ENCODE results near the gene PGM2L1. TPM values are rescaled to one million over a fixed set of nuclear protein-coding genes. Genes with fewer than 3 reads are reported as not detected.
A peak's percentile ranks its signal among the peaks of the same experiment; 100 is the strongest.
"Not testable (repeated sequence)": the region's sequence is repeated elsewhere in the genome, so short reads cannot be mapped to it uniquely, and the experiment has no call there.

PGM2L1 gene
- total RNA-seq: 6.4 TPM

DNA sequence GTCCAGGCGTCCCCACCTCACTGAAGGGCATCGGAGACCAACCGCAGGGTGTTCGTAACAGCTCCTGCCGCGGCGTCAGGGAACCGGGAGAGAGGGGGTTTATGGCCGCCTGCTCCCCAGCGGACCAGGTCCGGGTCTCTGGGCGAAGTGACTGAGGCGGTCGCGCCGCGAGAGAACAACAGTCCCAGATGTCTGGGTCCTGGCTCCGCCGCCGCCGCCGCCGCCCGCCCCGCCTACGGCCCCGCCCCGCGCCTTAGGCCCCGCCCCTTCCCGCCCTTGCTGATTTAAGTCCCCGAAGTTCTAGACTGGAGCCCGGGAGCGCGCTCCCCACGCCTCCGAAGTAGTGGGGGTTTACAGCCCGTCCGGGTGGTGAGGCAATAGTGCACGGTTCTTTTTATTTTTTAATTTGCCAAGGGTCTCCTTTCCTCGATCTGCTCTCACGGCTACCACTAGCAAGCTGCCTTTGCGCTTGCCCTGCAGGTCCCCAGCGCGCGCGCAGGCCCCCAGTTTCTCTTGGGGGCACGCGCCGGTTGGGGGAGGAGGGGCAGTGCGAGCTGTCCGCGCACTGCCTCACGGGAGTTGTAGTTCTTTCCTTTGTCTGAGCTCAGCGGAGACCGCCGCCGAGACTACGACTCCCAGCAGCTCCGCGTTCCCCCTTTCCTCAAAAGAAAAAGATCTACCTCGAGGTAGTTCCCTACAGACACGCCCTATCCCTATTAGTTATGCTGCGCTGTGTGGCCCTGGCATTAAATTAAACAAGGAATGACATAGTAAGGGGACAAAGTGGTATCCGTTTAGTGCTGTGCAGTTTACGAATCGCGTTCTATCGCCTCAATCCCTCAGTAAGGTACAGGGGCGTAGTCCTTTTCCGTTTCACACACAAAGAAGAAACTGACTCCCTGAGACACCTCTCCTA is at the start of gene PGM2L1:
Gene PGM2L1, minus strand, starts transcription at position 190 of the 916 bp plus-strand sequence. CDS start 272 bp downstream, outside the sequence.
- peak; percentile 95 for DNase-seq (ENCODE audit: low spot score)

DNA sequence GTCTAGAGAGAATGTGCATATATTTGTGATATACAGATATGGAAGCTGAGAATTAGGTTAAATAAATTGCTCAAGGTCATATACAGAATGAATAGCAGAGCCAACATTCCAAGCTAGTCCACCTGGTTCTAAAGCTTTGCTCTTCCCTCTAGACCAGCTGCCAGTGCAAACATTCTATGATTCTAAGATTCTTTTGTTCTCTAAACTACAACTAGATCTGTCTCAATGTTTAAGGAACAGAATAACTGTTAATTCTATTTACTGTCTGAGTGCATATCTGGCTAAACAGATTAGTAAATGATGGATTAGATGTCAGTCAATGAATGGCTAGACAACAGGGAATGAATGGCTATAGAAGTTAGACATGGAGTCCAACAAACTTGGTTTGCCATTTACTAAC is 49.5 kb upstream of the PGM2L1 start:
- no peak for DNase-seq (ENCODE audit: low spot score)

DNA sequence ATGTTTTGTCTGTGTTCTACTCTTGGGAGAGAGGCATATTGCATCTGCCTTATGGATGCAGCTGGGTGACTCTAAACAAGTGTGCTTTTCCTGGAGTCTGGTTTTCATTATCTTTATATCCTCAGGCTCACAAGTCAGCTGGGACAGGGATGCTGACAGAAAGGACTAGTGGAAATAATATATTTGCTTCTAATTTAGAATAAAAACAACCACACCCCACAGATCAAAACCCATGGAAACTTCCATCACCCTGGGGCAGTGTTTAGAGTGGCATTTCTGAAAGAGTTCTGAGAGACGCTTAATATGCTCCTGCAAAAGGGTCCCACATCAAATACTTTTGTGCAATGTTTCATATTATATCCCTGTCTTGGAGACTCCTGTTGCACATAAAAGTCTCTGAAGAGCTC is 48.3 kb upstream of the PGM2L1 start:
- no peak for DNase-seq (ENCODE audit: low spot score)

DNA sequence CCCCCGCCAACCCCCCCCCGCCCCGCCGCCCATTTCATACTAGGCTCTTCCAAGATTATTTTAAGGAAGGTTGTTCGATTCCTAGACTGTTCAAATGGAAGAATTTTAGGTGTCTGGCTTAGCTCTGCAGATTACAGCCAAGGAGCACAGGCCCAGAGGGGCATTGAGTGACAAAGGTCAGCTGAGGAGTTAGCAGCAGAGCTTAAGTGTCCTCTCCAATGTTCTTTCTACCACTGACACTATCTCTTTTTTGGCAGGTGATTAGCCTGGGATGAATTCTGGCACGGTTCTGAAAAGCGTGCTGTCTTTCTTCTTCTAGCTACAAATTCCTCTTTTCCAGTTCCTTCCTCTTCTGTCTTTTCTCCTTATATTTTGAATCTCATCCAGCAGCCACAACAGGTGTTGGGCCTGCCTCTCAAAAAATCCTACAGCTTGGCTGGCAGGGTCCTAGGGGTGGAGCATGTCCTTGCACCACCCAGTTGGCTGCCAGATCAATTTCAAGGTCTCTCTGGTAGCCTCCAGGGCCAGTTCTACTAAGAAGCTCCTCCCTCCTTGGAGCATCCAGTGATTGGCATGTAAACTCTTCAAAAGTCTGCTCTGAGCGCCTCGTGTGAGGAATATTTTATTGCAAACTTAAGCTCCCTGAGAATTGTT is 46.1 kb upstream of the PGM2L1 start:
- no peak for DNase-seq (ENCODE audit: low spot score)

DNA sequence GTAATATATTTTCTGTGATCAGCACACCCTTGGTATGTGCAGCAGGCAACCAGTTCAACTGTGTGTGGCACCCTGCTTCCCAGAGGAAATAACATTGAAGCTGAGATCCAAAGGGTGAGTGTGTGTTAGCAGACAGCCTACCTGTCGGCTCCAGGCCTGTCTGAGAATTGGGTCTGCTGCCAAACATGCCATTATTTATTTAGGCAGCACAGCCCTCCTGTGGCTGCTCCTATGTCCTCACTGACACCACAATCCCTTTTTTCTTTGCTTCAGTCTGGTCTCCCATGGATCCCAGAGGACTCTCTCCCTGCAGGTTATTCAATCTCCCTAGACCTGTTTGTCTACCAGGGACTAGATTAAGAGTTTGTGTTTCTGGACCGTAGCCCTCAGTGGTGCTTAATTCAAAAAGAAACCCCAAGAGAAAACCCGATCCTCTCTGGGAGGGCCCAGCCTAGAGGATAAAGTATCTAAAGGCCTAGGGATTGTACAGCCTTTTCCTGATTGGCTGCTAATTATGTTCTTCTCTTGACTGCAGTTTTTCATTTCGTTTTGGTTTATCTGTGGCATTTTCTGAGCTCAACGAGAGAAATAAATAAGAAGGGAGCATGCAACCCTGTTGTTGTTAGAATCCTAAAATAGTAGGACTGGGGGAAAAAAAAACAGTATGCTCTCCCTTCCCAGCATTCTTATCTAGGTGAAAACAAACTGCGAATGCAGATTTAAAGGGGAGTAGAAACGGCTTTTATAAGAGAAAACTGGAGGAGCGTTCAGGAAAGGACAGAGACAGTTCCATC is 45.0 kb upstream of the PGM2L1 start:
- no peak for DNase-seq (ENCODE audit: low spot score)

DNA sequence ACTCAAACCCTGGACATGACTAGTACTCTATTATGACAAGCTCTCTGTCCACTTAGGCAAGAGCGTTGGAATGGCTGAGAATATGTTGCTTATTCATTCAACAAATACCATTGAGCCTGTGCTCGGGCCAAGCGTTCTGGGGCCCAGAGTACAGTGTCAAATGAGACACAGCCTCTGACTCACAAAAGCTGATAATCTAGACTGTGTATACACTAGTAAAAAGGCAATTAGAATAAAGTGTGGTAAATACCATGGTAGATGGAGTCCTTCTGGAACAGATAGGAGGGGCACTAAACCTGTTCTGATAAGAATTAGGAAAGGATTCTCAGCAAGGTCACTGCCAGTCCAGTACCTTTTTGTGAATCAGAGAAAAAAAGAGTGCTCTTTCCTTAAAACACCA is 44.4 kb upstream of the PGM2L1 start:
- DNase-seq (ENCODE audit: low spot score): no peak

DNA sequence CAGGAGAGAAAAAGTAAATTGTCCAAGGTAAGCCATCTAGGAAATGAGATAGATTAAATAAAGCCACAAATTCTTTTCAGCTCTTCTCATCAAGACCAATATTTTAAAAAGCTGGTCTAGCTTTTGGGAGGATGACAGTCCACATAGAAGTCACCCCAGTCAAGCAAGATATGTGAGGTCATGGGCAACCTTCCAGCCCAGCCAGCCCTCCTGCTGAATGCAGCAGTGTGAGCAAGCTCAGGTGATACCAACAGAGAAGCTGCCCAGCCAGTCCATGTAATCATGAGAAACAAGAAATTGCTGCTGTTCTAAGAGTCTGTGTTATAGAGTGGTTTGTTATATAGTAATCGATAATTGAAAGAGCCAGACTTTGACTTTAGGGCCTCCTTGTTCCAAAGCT is 40.4 kb upstream of the PGM2L1 start:
- DNase-seq (ENCODE audit: low spot score): no peak

DNA sequence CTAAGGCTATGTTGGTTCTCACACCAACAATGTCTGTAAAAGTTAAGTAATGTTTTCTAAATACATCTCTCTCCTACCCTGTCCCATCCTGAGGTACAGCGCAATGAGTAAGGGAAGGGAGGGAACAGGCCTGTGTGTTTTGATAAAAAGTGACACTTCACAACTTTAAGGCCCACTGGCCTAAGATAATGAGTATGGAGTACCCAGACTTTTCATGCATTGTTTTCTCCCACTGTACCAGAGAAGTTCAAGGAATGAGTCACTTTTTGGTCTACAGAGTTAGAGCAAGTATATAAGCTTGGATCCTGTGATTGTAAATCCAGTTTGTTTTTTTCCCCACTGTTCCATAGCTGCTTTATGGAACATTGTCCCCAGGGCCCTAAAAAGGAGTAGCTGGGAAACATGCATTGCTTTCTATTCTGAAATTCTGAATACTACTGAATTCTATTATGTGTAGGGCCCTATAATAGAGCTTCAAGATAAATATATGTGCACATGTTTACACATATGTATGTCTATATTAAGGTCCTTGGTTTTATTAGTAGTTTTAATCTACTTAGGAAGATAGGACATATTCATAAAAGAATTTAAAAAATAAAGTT is 39.3 kb upstream of the PGM2L1 start:
- DNase-seq (ENCODE audit: low spot score): no peak

DNA sequence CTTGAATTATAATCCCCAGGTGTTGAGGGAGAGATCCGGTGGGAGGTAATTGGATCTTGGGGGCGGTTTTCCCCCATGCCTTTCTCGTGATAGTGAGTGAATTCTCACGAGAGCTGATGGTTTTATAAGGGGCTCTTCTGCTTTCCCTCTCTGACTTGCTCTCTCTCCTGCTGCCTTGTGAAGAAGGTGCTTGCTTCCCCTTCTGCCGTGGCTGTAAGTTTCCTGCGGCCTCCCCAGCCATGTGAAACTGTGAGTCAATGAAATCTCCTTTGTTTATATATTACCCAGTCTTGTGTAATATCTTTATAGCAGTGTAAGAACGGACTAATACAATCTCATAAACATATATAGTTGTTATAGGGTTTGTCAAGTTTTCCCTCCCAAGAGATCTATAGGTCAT is 36.3 kb upstream of the PGM2L1 start:
- no peak for DNase-seq (ENCODE audit: low spot score)

DNA sequence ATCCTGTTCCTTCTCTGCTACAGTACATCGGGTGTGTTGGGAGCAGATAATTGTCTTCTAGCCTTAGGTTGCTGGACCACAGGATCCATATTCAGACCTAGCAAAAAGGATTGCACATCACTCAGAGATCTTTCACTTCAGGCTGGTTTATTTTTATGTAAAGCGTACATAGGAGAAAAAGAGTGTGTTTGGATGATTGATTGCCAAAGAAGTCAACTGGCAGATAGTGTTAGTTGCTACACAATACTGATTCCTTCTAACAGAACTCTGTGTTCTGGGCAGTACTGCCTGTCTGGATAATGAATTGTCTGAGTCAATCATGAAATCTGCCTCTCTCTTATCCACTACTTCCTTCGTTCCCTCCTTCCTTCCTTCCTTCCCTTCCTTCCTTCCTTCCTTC is 31.0 kb upstream of the PGM2L1 start:
- no peak for DNase-seq (ENCODE audit: low spot score)

DNA sequence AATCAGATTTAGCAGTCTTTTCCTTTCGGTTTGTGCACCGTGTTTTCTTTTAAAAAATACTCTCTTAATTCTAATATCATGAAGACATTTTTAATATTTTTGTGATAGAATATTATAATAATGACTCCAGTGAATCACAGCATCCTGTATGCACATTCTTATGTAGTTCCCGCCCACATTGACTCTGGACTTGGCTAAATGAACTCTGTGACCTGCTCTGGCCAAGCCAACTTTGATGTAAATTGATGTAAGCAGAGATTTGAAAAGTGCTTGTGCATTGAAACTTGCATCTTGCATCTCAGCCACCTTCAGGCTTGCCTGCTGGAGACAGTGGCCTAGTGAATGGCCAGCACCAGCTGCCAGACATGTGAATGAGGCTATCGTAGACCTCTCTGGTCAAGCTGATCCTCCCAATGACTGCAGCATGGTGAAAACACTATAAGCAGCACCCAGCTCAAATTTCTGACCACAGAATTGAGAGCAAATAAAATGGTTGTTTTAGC is 29.2 kb upstream of the PGM2L1 start:
- no peak for DNase-seq (ENCODE audit: low spot score)

DNA sequence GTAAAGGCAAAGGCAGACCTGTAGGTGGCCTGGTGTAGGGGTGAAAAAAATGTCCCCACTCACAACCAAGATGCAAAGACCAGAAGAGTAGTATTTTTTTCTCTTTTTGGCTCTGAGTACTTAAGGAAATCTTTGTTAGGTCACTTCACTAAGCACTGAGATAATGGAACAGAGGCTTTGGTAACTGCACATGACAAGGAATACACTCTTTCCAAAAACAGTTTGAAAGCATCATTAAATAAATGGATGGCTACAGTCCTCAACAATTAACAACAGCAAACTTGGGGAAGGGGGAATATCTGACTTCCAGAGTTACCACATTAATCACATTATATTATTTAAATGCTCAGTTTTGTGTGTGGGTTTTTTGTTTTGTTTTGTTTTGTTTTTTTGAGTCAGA is 26.9 kb upstream of the PGM2L1 start:
- no peak for DNase-seq (ENCODE audit: low spot score)

DNA sequence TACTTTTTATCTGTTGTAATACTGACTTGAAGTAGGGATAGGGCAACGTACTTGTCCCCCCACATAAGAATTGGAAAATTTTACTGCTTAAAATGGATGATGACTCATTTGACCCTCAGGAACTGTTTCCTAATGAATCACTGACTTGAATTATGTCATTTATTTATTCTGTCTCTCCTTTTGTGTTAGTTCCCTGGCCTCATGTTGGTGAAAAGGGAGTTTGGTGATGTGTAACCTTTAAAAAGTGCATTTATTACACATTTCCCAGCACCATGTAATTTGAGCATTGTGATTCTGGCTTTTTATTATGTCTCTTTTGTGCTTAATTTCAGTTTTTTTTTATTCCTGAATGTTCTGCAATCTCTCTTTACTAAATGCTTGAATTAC is 20.3 kb upstream of the PGM2L1 start:
- no peak for DNase-seq (ENCODE audit: low spot score)

DNA sequence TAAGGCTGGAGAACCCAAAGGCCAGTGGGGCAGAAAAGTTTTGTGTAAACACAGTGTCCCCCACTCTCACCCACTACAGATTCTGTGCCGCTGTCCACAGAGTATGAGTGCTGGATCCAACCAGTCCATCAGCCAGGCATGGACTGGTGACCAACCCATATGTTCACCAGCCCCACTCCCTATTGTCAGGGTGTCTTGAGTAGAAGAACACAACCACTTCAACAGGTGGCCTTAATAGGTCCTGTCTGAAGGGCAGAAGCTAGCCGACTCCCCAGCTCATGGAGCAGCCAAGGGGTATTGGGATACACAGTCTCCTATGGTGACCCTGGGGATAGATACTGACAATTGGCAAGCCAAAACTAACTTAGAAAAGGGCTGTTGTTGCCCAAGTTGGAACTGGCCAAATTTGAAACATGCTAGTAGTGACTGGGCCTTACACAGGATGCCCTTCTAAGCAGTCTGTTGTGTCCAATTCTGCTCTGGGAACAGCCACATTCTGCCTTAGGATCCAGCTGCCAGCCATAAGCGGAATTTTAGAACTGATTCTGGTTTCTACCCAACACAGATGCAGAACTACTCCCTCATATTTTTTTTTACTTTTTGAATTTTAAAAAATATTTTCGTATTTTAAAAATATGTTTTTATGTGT is 19.8 kb upstream of the PGM2L1 start:
- no peak for DNase-seq (ENCODE audit: low spot score)

DNA sequence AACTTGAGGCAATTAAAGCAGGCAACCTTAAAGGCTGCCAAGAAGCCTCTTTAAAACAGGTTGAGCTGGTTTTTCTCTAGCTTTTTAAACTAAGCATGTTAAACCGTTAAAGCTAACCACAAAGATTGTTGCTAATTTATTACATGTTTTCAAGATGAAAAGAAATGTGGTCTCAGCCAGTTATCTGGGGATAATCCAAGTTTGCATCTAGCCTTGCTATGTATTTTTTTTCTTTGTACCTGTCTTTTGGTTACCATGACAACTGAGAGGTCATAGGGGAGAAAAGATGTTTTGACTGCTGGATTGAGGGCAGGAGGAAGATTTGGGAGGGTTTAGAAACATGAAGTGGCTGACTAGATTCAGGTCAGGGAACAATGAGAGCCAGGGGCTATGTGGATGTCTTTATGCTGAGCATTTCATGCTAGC is 19.2 kb upstream of the PGM2L1 start:
- DNase-seq (ENCODE audit: low spot score): no peak

DNA sequence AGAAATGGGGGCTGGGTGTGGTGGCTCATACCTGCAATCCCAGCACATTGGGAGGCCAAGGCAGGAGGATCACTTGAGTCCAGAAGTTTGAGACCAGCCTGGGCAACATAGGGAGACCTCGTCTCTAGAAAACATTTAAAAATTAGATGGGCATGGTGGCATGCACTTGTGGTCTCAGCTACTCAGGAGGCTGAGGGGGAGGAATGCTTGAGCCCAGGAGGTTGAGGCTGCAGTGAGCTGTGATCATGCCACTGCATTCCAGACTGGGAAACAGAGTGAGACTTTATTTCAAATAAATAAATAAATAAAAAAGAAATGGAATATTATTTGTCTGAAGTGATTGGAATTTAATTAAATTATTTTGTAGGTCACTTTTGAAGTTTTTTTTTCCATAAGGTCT is 18.7 kb upstream of the PGM2L1 start:
- not testable (repeated sequence) for DNase-seq (ENCODE audit: low spot score)

DNA sequence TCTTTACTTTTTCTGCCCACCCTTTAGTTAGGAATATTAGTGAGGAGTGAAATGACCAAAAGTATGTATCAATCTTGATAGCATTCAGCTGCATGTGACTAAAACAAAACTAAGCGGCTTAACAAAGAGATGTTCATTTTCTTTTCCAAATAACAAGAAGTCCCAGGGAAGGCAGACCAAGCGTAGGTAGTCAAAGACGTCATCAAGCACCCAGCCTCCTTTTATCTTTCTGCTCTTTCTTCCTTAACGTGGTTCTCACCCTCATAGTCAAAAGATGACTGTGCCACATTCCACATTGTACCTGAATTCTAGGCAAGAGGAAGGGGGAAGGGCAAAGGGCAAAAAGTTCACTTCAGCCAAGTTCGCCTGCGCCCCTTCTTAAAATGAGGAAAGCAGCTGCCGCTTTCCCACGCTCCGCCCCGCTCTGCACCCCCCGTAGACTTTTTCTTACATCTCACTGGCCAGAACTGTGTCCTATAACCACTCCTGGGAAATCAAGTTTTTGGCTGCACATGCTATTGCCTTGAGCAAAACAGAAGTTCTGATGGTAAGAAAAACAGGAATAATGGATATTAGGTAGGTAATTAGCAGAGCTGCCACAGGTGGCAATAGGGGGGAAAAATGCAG is 14.6 kb upstream of the PGM2L1 start:
- no peak for DNase-seq (ENCODE audit: low spot score)

DNA sequence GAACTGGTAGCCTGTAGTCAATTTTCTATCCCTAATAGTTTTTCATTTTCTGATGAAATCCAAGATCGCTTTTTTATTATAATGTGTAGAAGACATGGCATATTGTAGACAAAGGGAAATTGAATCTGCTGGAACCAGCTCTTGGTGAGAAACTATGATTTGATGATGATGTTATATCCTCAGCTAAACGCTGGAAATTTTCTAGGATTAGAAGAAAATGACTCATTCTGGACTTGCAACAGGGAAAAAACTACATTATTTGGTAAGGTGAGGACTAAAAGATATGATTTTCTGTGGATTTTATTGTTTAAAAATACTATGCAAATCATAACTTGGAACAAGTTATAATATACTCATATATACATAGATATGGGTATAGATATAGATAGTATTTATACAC is 14.1 kb upstream of the PGM2L1 start:
- DNase-seq (ENCODE audit: low spot score): no peak

DNA sequence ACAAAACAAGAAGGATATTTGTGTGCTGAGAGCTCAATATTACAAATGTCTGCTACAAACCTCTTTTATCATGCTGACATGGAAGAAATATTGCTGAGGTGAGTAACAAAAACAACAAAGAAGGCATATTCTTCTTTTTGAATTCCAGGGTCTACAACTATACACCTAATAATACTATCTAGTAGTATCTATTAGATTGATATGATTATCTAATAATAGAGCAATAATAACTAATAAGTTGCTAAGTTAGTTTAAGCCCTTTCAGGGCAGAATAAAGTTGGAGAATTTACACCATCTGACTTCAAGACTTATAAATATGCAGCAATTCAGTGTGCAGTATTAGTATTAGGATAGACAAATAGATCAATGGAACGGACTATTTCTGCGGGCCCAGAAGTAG is 11.4 kb upstream of the PGM2L1 start:
- DNase-seq (ENCODE audit: low spot score): no peak

DNA sequence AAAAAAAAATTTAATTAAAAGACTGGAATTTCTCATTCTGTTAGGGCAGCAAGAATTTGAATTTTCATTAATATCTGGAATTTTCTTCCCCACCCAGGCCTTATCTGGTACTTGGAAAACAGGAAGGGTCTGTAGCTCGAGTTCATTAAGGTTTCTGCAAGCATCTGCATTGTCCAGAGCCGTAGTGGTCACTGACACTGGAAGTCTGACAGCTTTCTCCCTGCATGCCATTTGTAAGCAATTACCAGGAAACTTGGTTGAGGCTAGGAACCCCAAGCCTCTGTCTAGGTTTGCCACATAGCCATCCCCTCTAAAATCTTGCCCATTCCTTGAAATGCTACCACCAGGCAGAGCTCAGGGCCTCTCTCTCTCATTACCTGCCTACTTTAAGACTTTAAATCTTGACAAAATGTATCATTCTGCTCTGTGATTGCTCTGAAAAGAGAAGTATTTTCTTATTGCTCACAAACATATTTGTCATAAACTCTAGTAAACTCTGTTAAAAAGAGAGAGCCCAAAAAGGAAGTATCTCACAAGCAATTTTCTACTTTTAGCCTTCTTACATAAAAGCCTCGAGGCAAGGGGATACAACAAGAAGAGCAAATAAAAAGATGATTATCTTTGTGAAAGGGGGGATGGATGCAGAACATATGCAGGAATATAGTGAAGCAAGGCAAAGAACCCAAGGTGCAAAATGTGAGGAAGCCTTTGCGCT is 5.5 kb upstream of the PGM2L1 start:
- no peak for DNase-seq (ENCODE audit: low spot score)

All from ureter (tissue), 1 donor.